ENCODE results near the gene SUSD2. TPM values are rescaled to one million over a fixed set of nuclear protein-coding genes. Genes with fewer than 3 reads are reported as not detected.

The SUSD2 gene
- total RNA-seq, 2 experiments from 2014 or later: 1.0 to 1.1 TPM

DNA sequence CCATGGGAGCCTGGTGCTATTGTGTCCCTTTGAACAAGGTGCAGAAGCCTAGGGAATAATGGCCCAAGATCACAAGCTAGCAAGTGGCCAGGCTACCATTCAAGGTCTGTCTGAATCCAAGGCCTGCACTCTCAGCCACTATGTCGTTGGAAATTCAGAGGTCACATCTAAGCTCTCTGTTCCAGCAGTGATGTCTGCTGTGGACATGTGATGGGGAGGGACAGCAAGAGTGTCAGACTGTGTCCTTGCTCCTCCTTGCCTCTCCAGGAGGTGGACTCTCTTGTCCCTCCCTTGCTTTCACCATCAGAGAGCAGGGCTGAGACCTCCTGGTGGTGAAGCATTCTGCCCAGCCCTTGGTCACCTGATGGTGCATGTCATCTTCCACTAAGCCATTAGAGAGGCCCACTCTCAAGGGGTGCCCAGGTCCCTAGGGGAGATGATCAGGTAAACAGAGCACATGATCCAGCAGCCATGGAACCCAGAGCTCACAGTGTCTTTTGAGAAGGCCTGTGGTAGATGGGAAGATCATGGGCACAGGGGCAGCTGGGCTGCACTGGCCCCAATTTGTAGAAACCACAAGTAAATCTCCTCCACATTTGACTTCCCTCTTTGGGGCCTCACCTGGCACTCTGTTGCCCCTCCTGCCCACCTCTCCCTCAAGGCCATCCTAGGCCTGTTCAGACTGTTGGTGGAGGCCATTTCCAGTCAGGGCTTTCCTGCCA lies 37.1 kb upstream of the SUSD2 start:
- CTCF ChIA-PET: interaction anchor here (0.6 to 1.7 kb wide), 4 partner anchors 9 to 34 kb away, joined by 3 to 5 read pairs (median 3); no protein-coding TSS in a partner anchor
- H3K4me3 Mint-ChIP-seq: no peak overlapping the region
- no peaks in the 10 kb centered on the region for H3K27me3 Mint-ChIP-seq
- no peak for DNase-seq
- peaks cover 77% of the 10 kb centered on the region for H3K4me1 Mint-ChIP-seq
- POLR2A ChIA-PET: no interaction called here
- peaks cover 22% of the 10 kb centered on the region for H3K36me3 Mint-ChIP-seq (ENCODE audit: low read depth)
- H3K9me3 Mint-ChIP-seq: no peaks in the 10 kb centered on the region
- H3K27ac Mint-ChIP-seq: peak overlapping the region; percentile 43

DNA sequence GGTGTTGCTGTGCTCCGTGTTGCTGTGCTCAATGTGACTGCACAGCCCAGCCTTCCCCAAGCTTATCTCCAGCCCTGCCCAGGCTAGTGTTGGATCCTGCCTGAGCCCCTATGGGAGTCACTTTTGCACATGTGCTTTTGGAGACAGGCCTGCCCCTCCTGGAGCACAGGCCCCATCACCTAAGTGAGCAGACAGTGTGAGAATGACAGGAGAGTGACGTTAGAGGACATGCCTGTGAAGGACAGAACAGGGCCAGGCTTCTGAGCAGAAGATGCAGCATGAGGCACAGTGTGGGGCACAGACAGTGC lies 36.6 kb upstream of the SUSD2 start:
- peak overlapping the region; percentile 69 for H3K27ac Mint-ChIP-seq
- CTCF ChIA-PET: interaction anchor here (1.5 to 1.7 kb wide), 3 partner anchors 9 to 19 kb away, joined by 3 to 5 read pairs (median 3); no protein-coding TSS in a partner anchor

DNA sequence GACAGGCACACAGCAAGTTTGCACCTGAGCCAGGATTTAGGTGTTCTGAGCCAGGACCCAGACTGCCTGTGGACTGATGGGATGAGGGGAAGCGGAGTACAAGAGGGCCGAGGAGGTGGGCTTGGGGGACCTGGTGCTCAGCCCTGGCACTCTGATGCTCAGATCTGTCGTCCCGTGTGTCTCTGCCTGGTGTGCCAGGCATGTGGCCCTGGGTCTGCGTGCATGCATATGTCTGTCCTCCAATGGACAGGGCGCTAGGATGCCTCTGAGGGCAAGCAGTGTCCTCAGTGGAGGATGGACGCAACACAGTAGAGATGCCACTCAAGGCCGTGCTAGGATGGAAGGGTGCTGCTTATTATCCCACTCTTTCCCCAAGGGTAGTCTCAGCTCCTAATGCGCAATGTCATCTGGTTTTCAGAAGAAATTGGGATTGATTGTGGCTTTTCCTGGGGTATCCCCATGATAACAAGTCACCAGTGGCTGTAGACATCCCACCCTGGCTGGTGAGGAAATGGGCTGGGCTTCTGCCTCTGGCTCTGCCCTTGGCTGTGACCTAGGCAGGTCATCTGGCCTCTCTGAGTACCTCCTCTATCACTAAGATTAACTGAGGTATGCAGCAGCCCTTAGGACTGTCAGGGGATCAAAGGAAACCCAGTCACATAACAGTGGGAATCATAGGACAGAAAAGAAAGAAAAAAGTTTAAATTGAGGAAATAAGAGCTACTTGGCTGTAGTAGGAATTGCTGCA lies 35.7 kb upstream of the SUSD2 start:
- Mint-ChIP-seq H3K36me3 (ENCODE audit: low read depth) (peaks cover 13% of the 10 kb centered on the region), H3K27me3 (no peaks in the 10 kb centered on the region), H3K4me1 (peaks cover 67% of the 10 kb centered on the region), H3K4me3 (peak overlapping the region; percentile 23), H3K9me3 (no peaks in the 10 kb centered on the region), H3K27ac (peak overlapping the region; percentile 77)
- POLR2A ChIA-PET: no interaction called here
- CTCF ChIA-PET: interaction anchor here (1.6 to 4.6 kb wide), 2 partner anchors 12 to 20 kb away, joined by 3 to 30 read pairs; no protein-coding TSS in a partner anchor
- no peak for DNase-seq

More for the DNA sequence above, 36.6 kb upstream of the SUSD2 start:
- Mint-ChIP-seq H3K27me3 (no peaks in the 10 kb centered on the region), H3K4me1 (peaks cover 75% of the 10 kb centered on the region), H3K4me3 (no peak overlapping the region), H3K36me3 (ENCODE audit: low read depth) (peaks cover 17% of the 10 kb centered on the region), H3K9me3 (no peaks in the 10 kb centered on the region)
- DNase-seq: no peak
- POLR2A ChIA-PET: no interaction called here

DNA sequence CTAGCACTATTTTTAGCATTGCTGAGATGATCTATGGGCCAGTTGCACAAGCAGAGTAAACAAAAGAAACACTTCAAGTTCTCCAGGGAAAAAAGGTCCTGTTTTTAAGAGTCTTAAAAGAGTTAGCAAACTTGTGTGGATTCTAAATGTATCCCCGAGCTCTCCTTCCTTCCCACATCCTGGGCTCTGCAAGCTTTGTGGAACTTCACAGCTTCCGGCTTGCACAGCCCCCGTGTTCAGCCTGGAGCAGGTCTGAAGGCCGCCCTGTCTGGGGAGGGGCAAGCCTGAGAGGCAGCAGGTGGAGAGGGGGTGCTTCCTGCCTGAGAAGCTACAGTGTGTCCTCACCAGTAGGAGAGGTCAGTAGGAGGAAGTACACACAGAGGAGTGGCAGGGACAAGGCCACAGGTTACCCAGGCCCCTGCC lies 35.1 kb upstream of the SUSD2 start:
- no peaks in the 10 kb centered on the region for H3K27me3 Mint-ChIP-seq
- peak overlapping the region; percentile 77 for H3K27ac Mint-ChIP-seq
- ChIA-PET CTCF (interaction anchor here (0.5 to 4.6 kb wide), 2 partner anchors 11 to 130 kb away, joined by 4 to 30 read pairs; no protein-coding TSS in a partner anchor), POLR2A (no interaction called here)
- H3K4me3 Mint-ChIP-seq: peak overlapping the region; percentile 23
- DNase-seq: peak; percentile 49
- no peaks in the 10 kb centered on the region for H3K9me3 Mint-ChIP-seq
- peaks cover 12% of the 10 kb centered on the region for H3K36me3 Mint-ChIP-seq (ENCODE audit: low read depth)
- peaks cover 61% of the 10 kb centered on the region for H3K4me1 Mint-ChIP-seq

DNA sequence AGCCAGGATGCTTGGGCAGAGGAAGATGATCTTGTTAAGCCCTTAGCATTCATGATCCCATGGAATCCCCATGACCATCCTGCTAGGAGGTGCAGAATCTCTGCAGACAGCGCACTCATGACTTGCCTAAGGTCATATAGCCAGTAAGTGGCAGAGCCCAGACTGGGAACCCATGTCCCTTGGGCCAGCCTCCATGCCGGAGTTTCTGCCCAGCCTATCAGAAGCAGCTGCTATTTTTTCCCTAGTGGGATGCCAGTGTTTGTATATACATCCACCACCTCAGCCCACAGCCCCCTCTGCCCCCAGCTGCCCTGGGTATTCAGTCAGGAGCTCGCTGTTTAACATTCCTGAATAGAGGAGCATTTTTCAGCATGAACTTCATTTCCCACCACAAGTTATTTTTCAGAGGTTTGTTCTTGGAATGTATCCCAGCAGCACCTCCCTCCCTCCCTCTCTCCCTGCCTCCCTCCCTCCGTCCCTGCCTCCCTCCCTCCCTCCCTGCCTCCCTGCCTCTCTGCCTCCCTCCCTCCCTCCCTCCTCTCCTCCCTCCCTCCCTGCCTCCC lies 34.4 kb upstream of the SUSD2 start:
- POLR2A ChIA-PET: no interaction called here
- CTCF ChIA-PET: interaction anchor here (0.5 to 4.6 kb wide), 3 partner anchors 8 to 130 kb away, joined by 3 to 30 read pairs (median 4); no protein-coding TSS in a partner anchor
- Mint-ChIP-seq H3K4me3 (no peak overlapping the region), H3K4me1 (peaks cover 58% of the 10 kb centered on the region), H3K27me3 (no peaks in the 10 kb centered on the region), H3K27ac (peak overlapping the region; percentile 54), H3K9me3 (no peaks in the 10 kb centered on the region), H3K36me3 (ENCODE audit: low read depth) (peaks cover 10% of the 10 kb centered on the region)
- no peak for DNase-seq

DNA sequence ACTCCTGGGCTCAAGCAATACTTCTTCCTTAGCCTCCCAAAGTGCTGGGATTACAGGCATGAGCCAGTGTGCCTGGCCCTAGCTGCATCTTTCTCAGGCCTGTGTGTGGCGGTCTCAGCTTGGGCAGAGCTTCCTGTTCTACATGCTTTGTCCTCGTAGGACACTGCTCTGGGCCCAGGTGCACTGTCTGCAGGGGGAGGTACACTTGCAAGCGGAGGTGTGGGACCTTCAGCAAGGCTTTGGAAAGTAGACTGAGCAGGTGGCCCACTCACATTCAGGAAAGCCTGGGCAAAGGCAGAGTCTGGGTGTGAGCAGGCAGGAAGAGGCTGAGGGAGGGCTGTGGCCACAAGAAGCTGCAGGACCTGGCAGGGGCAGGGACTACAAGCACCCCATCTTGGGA lies 33.6 kb upstream of the SUSD2 start:
- DNase-seq: no peak
- Mint-ChIP-seq H3K4me3 (no peak overlapping the region), H3K27ac (peak overlapping the region; percentile 83), H3K27me3 (no peaks in the 10 kb centered on the region), H3K36me3 (ENCODE audit: low read depth) (peaks cover 13% of the 10 kb centered on the region), H3K4me1 (peaks cover 58% of the 10 kb centered on the region), H3K9me3 (no peaks in the 10 kb centered on the region)
- ChIA-PET POLR2A (no interaction called here), CTCF (interaction anchor here (0.6 to 4.6 kb wide), 2 partner anchors 10 to 12 kb away, joined by 3 to 30 read pairs; no protein-coding TSS in a partner anchor)

DNA sequence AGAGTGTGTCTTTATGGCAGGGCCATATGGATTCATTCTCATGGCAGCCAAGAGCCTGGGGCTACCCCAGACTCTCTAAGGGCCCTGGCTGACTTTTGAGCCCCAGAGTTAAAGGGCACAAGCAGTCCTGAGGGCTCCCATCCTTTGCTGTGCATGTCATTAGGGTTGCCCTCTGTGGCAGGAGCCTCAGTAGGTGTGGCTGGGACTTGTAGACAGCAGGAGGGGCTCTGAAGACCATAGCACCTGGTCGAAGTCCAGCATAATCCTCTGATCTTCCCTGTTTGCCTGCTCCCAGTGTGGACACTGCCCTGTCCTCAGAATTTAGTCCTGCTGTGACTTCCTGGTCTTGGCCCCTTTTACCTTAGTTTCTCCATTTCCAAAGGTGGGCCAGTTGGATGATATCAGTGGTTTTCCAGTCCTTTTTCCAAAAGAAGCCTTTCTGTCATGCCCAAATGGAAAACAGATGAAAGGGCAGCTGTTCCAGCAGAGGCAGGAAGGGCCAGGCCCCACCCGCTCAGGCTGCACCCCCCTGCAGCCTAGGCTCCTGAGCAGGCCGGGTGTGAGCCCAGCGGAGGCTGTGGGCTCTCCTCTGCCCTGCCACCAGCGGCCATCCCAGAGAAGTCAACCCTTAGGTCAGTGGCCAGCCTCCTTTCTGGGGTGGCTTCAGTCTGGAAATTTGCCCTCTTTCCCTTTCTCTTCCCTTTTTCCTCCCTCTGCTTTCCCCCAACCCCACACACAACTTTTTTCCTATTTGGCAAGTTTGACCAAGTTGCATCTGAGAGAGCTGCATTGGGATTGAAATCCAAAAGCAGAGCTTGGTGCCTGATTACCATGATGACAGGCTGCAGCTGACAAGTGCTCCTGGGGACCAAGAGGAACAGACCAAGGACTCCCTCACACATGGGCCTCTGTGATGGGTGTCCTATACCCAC lies 32.8 kb upstream of the SUSD2 start:
- Mint-ChIP-seq H3K4me1 (peaks cover 64% of the 10 kb centered on the region), H3K27me3 (no peaks in the 10 kb centered on the region), H3K4me3 (no peak overlapping the region), H3K27ac (peak overlapping the region; percentile 54), H3K36me3 (ENCODE audit: low read depth) (peaks cover 11% of the 10 kb centered on the region), H3K9me3 (no peaks in the 10 kb centered on the region)
- POLR2A ChIA-PET: no interaction called here
- CTCF ChIA-PET: interaction anchor here (4.6 kb wide), 1 partner anchor 9 kb away, joined by 30 read pairs; no protein-coding TSS in a partner anchor
- DNase-seq: no peak

DNA sequence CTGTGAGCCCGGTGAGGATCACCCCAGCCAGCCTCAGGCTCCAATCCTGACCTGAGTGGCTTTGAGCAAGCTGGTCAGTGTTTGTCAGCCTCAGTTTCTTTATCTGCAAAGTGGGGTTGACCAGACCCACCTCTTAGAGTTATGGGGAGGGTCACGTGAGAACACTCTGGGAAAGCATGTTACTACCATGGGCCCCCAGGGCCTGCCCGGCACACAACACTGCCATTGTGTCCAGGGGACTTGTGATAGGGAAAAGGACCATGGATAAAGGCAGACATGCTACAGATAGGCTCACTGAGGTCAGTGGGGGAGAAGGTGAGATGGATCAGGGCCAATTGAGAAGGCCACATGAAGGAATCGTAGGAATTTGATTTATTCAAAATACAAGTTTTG lies 32.1 kb upstream of the SUSD2 start:
- H3K4me1 Mint-ChIP-seq: peaks cover 66% of the 10 kb centered on the region

DNA sequence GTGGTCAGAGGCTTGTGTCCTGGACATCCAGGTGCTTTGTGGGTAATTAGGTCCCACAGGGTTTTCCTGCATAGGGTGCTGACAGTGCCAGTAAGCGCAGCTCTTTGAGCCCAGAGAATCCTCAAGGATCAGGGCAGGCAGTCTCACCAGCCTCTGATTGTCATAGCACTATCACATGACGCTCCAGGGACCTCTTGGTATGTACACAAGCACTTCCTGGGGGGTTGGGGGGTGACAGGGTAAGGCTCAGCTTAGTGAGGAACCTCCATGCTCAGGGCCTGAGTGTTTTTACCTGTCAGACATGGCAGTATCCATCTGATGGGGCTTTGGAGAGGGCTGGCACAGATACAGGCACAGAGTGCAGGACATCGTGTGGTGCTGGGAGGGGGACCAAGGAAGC lies 27.9 kb upstream of the SUSD2 start:
- no peaks in the 10 kb centered on the region for H3K27me3 Mint-ChIP-seq
- H3K9me3 Mint-ChIP-seq: no peaks in the 10 kb centered on the region
- peak overlapping the region; percentile 71 for H3K4me3 Mint-ChIP-seq
- DNase-seq: peak; percentile 68
- ChIA-PET CTCF (interaction anchor here (0.8 to 6.5 kb wide), 7 partner anchors 8 to 292 kb away, joined by 3 to 41 read pairs (median 5); no protein-coding TSS in a partner anchor), POLR2A (no interaction called here)
- H3K4me1 Mint-ChIP-seq: peaks cover 58% of the 10 kb centered on the region
- peaks cover 10% of the 10 kb centered on the region for H3K36me3 Mint-ChIP-seq (ENCODE audit: low read depth)
- peak overlapping the region; percentile 98 for H3K27ac Mint-ChIP-seq

More for the DNA sequence above, 32.1 kb upstream of the SUSD2 start:
- Mint-ChIP-seq H3K9me3 (no peaks in the 10 kb centered on the region), H3K27me3 (no peaks in the 10 kb centered on the region), H3K36me3 (ENCODE audit: low read depth) (peaks cover 15% of the 10 kb centered on the region), H3K27ac (peak overlapping the region; percentile 21), H3K4me3 (no peak overlapping the region)
- ChIA-PET CTCF (interaction anchor here (1.2 to 4.6 kb wide), 2 partner anchors 8 to 30 kb away, joined by 3 to 30 read pairs; no protein-coding TSS in a partner anchor), POLR2A (no interaction called here)
- DNase-seq: no peak

DNA sequence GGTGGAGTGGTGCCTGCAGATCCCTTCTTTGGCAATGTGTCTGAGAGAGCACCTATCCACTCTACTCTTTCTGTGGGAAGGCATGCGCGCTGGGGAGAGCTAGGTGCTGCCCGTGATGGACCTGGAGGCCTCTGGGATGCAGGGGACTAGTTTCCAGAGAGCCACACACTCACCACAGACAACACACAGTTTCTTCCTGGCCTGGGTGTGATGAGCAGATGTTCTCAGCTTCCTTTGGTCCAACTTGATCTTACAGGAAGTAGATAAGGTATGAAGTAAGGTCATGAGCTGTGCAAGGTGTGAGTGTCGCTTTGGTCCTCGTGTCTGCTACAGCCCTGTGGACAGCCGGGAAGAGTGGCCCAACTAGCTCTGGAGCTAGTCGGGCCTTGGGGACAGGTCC lies 27.3 kb upstream of the SUSD2 start:
- Mint-ChIP-seq H3K27ac (peak overlapping the region; percentile 98), H3K9me3 (no peaks in the 10 kb centered on the region), H3K27me3 (no peaks in the 10 kb centered on the region), H3K4me3 (peak overlapping the region; percentile 71), H3K36me3 (ENCODE audit: low read depth) (peaks cover 13% of the 10 kb centered on the region), H3K4me1 (peaks cover 60% of the 10 kb centered on the region)
- POLR2A ChIA-PET: no interaction called here
- CTCF ChIA-PET: interaction anchor here (0.8 to 6.5 kb wide), 11 partner anchors 8 to 293 kb away, joined by 3 to 41 read pairs (median 4); partner anchors contain the start of gene MIF
- peak; percentile 24 for DNase-seq

DNA sequence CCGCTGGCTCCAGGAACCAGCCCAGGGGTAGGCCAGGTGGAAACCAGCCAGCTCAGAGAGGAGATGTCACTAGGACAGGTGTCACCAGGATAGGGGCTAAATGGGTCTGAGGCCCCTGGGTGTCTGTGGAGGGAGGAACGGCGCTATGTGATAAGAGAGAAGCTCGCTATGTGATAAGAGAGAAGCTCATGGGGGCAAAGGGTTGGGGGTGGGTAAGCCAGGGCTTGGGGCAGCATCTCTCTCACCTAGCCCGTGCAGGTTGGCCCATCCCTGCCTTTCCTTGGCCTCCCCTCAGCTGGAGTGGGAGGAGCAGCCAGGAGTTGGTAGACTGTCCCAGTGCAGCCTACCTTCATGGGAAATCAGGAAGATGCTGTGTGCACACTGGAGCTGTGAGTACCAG lies 26.5 kb upstream of the SUSD2 start:
- POLR2A ChIA-PET: interaction anchor here (0.6 kb wide), 1 partner anchor 260 kb away, joined by 4 read pairs; no protein-coding TSS in a partner anchor
- Mint-ChIP-seq H3K36me3 (ENCODE audit: low read depth) (peaks cover 16% of the 10 kb centered on the region), H3K27ac (peak overlapping the region; percentile 98), H3K9me3 (no peaks in the 10 kb centered on the region), H3K27me3 (no peaks in the 10 kb centered on the region), H3K4me1 (peaks cover 63% of the 10 kb centered on the region), H3K4me3 (peak overlapping the region; percentile 71)
- DNase-seq: no peak
- CTCF ChIA-PET: interaction anchor here (1.0 to 6.5 kb wide), 10 partner anchors 8 to 261 kb away, joined by 3 to 41 read pairs (median 4); partner anchors contain the start of gene MIF
